HG02870 (cell line): ENCODE data around the gene SLC27A1.
A peak's percentile ranks its signal among the peaks of the same experiment; 100 is the strongest.
"Not testable (repeated sequence)": the region's sequence is repeated elsewhere in the genome, so short reads cannot be mapped to it uniquely, and the experiment has no call there.

ENCODE experiments used
- ATAC-seq: cut with Tn5 transposase; IDR thresholded peaks from one replicate; pipeline ENCODE4 v1.9.1; 2021; ENCODE audit warnings: mild to moderate bottlenecking, moderate library complexity; ENCODE audit not compliant: unreplicated experiment

SLC27A1 gene

GRCh38 chr19:17534767-17535166, 64.4 kb downstream of the SLC27A1 start:
- ATAC-seq, result no peak

GRCh38 chr19:17536955-17537354, 66.6 kb downstream of the SLC27A1 start:
- no peak for ATAC-seq

GRCh38 chr19:17538684-17539237, 68.4 kb downstream of the SLC27A1 start:
- no peak for ATAC-seq

- no peak for ATAC-seq
Measured at GRCh38 chr19:17539238-17540117, 69.2 kb downstream of the SLC27A1 start.

GRCh38 chr19:17540174-17540573, 69.8 kb downstream of the SLC27A1 start:
- no peak for ATAC-seq

GRCh38 chr19:17541184-17541759, 70.9 kb downstream of the SLC27A1 start:
- ATAC-seq, result no peak

GRCh38 chr19:17542042-17542441, 71.7 kb downstream of the SLC27A1 start:
- ATAC-seq, result no peak

GRCh38 chr19:17542793-17543582, 72.7 kb downstream of the SLC27A1 start:
- no peak for ATAC-seq

GRCh38 chr19:17543986-17544385, 73.7 kb downstream of the SLC27A1 start:
- ATAC-seq, result no peak

- no peak for ATAC-seq
Measured at GRCh38 chr19:17544418-17544817, 74.1 kb downstream of the SLC27A1 start.

- no peak for ATAC-seq
Measured at GRCh38 chr19:17548145-17548544, 77.8 kb downstream of the SLC27A1 start.

GRCh38 chr19:17549085-17549740, 78.9 kb downstream of the SLC27A1 start:
- ATAC-seq, result no peak

GRCh38 chr19:17550076-17550667, 79.8 kb downstream of the SLC27A1 start:
- no peak for ATAC-seq

- not testable (repeated sequence) for ATAC-seq
Measured at GRCh38 chr19:17552735-17553134, 82.4 kb downstream of the SLC27A1 start.

GRCh38 chr19:17553256-17553655, 82.9 kb downstream of the SLC27A1 start:
- ATAC-seq, result no peak

GRCh38 chr19:17554968-17555479, 84.7 kb downstream of the SLC27A1 start:
- ATAC-seq, result no peak

- peak; percentile 86 for ATAC-seq
Measured at GRCh38 chr19:17555480-17555928, 85.2 kb downstream of the SLC27A1 start, which contains the start of gene COLGALT1. Gene COLGALT1 (plus strand): TSS chr19:17555649. CDS start chr19:17555714, 65 bp downstream.
